Neural progenitor cell (in vitro differentiated cells): ENCODE results near the gene PRDX2. TPM values are rescaled to one million over a fixed set of nuclear protein-coding genes. Genes with fewer than 3 reads are reported as not detected.
A peak's percentile ranks its signal among the peaks of the same experiment; 100 is the strongest.

Experiments used
- DNase-seq: peaks from one replicate; pipeline ENCODE4 v3.0.0-alpha.2; 2016; ENCODE audit warnings: low spot score
- H2AFZ ChIP-seq: fragments of 200-600 bp; sonication (generic); replicated peaks from 2 replicates; pipeline ENCODE4 v1.6.1; 2016; ENCODE audit warnings: antibody characterized with exemption
- H3F3A ChIP-seq: fragments of 200-600 bp; sonication (generic); 2 replicates; pipeline ENCODE4 v1.6.1; 2016; ENCODE audit warnings: antibody characterized with exemption, low read depth
- H3K27ac ChIP-seq: fragments of 200-600 bp; sonication (generic); 2 replicates; pipeline ENCODE4 v1.5.1; 2016; ENCODE audit warnings: mild to moderate bottlenecking
- H3K27me3 ChIP-seq: fragments of 200-600 bp; sonication (generic); 2 replicates; pipeline ENCODE4 v1.6.1; 2016; ENCODE audit warnings: mild to moderate bottlenecking, moderate library complexity
- H3K36me3 ChIP-seq: fragments of 200-600 bp; sonication (generic); 2 replicates; pipeline ENCODE4 v1.5.1; 2016
- H3K4me1 ChIP-seq: fragments of 200-600 bp; sonication (generic); 2 replicates; pipeline ENCODE4 v1.6.1; 2016; ENCODE audit warnings: mixed run types
- H3K4me2 ChIP-seq: fragments of 200-600 bp; sonication (generic); 2 replicates; pipeline ENCODE4 v1.6.1; 2016
- H3K4me3 ChIP-seq: fragments of 200-600 bp; sonication (generic); 2 replicates; pipeline ENCODE4 v1.5.1; 2016
- H3K79me2 ChIP-seq: fragments of 200-600 bp; sonication (generic); 2 replicates; pipeline ENCODE4 v1.6.1; 2016; ENCODE audit warnings: low read depth
- H3K9ac ChIP-seq: fragments of 200-600 bp; sonication (generic); 2 replicates; pipeline ENCODE4 v1.6.1; 2016
- H3K9me3 ChIP-seq: fragments of 200-600 bp; sonication (generic); 2 replicates; pipeline ENCODE4 v1.5.1; 2016; ENCODE audit warnings: low read depth
- H4K20me1 ChIP-seq: fragments of 200-600 bp; sonication (generic); 2 replicates; pipeline ENCODE4 v1.6.1; 2016; ENCODE audit warnings: low read depth
- H3K27ac Mint-ChIP-seq: 3 replicates; pipeline ENCODE4 v1.8.0; 2021; ENCODE audit warnings: mixed read lengths
- H3K27me3 Mint-ChIP-seq: 2 replicates; pipeline ENCODE4 v1.8.0; 2022; ENCODE audit warnings: low read depth, mild to moderate bottlenecking, inconsistent platforms, moderate library complexity, mixed read lengths; ENCODE audit not compliant: insufficient read depth
- H3K36me3 Mint-ChIP-seq: 3 replicates; pipeline ENCODE4 v1.8.0; 2021; ENCODE audit warnings: mixed read lengths
- H3K4me1 Mint-ChIP-seq: 3 replicates; pipeline ENCODE4 v1.8.0; 2021; ENCODE audit warnings: mixed read lengths
- H3K4me3 Mint-ChIP-seq: 3 replicates; pipeline ENCODE4 v1.8.0; 2021; ENCODE audit warnings: mild to moderate bottlenecking, moderate library complexity, mixed read lengths
- H3K9me3 Mint-ChIP-seq: 3 replicates; pipeline ENCODE4 v1.8.0; 2020; ENCODE audit warnings: mixed read lengths
- CTCF ChIP-seq: fragments of 200-600 bp; sonication (generic); IDR thresholded peaks from 2 replicates; pipeline ENCODE4 v1.5.1; 2017; ENCODE audit warnings: antibody characterized with exemption, mild to moderate bottlenecking
- EZH2 ChIP-seq: fragments of 200-600 bp; sonication (generic); IDR thresholded peaks from 2 replicates; pipeline ENCODE4 v1.6.1; 2017; ENCODE audit warnings: antibody characterized with exemption, mild to moderate bottlenecking, moderate library complexity
- EZH2phosphoT487 ChIP-seq: fragments of 200-600 bp; sonication (generic); IDR thresholded peaks from 2 replicates; pipeline ENCODE4 v1.6.1; 2017; ENCODE audit warnings: antibody characterized with exemption
- total RNA-seq: library from RNA; depleted of rRNA; stranded (reverse); fragments of >200 nt; gene quantifications from 2 replicates; pipeline ENCODE4 v1.2.3, GENCODE V29; 2015; ENCODE audit warnings: low replicate concordance

PRDX2 gene
- total RNA-seq, 1 donor from 2014 or later: 463 TPM

GRCh38 chr19:12796146-12797071 lies 5.2 kb downstream of the PRDX2 start:
- Histone ChIP-seq H3K36me3 (no peaks in the 10 kb centered on the region), H3K4me2 (no peak overlapping the region), H3K4me3 (no peak overlapping the region), H3F3A (peaks cover 66% of the 10 kb centered on the region), H3K4me1 (peaks cover 20% of the 10 kb centered on the region), H3K27me3 (peaks cover 27% of the 10 kb centered on the region), H2AFZ (no peak overlapping the region), H4K20me1 (peaks cover 22% of the 10 kb centered on the region), H3K9me3 (no peaks in the 10 kb centered on the region), H3K27ac (no peak overlapping the region), H3K9ac (no peak overlapping the region), H3K79me2 (peaks cover 23% of the 10 kb centered on the region)
- H3K9me3 Mint-ChIP-seq: no peaks in the 10 kb centered on the region
- no peak for TF ChIP-seq EZH2
- TF ChIP-seq CTCF: peak; percentile 90
- peaks cover 23% of the 10 kb centered on the region for H3K4me1 Mint-ChIP-seq
- H3K27me3 Mint-ChIP-seq: peaks cover 4% of the 10 kb centered on the region
- peak overlapping the region; percentile 80 for H3K27ac Mint-ChIP-seq
- DNase-seq: peak; percentile 93
- peak overlapping the region; percentile 75 for H3K4me3 Mint-ChIP-seq
- H3K36me3 Mint-ChIP-seq: peaks cover 7% of the 10 kb centered on the region

GRCh38 chr19:12794971-12795381 lies 6.6 kb downstream of the PRDX2 start:
- H2AFZ ChIP-seq: no peak overlapping the region
- no peaks in the 10 kb centered on the region for H3K9me3 ChIP-seq
- no peak overlapping the region for H3K4me2 ChIP-seq
- H3K27ac Mint-ChIP-seq: no peak overlapping the region
- no peaks in the 10 kb centered on the region for H3K36me3 ChIP-seq
- H3K27me3 ChIP-seq: peaks cover 39% of the 10 kb centered on the region
- H3K36me3 Mint-ChIP-seq: peaks cover 7% of the 10 kb centered on the region
- no peak for DNase-seq
- H3K4me3 ChIP-seq: no peak overlapping the region
- H4K20me1 ChIP-seq: peaks cover 12% of the 10 kb centered on the region
- no peak for TF ChIP-seq EZH2phosphoT487
- TF ChIP-seq CTCF: no peak
- no peak for TF ChIP-seq EZH2
- H3F3A ChIP-seq: peaks cover 79% of the 10 kb centered on the region
- no peak overlapping the region for H3K9ac ChIP-seq
- H3K27ac ChIP-seq: no peak overlapping the region
- no peaks in the 10 kb centered on the region for H3K9me3 Mint-ChIP-seq
- H3K4me3 Mint-ChIP-seq: peak overlapping the region; percentile 78
- peaks cover 26% of the 10 kb centered on the region for H3K4me1 Mint-ChIP-seq
- H3K4me1 ChIP-seq: peaks cover 23% of the 10 kb centered on the region
- peaks cover 6% of the 10 kb centered on the region for H3K27me3 Mint-ChIP-seq
- H3K79me2 ChIP-seq: peaks cover 8% of the 10 kb centered on the region

GRCh38 chr19:12794196-12794941 lies 7.2 kb downstream of the PRDX2 start:
- no peak overlapping the region for H2AFZ ChIP-seq
- H3K27ac Mint-ChIP-seq: peak overlapping the region; percentile 5

More at GRCh38 chr19:12794196-12794941, 7.2 kb downstream of the PRDX2 start:
- H3K4me3 Mint-ChIP-seq: peak overlapping the region; percentile 78
- no peaks in the 10 kb centered on the region for H3K9me3 Mint-ChIP-seq
- H3K36me3 Mint-ChIP-seq: peaks cover 4% of the 10 kb centered on the region
- Histone ChIP-seq H3K27me3 (peaks cover 39% of the 10 kb centered on the region), H3K9ac (no peak overlapping the region), H3F3A (peaks cover 77% of the 10 kb centered on the region), H3K4me3 (peak overlapping the region; percentile 61), H3K9me3 (no peaks in the 10 kb centered on the region), H3K4me2 (peak overlapping the region; percentile 84), H4K20me1 (peaks cover 10% of the 10 kb centered on the region), H3K4me1 (peaks cover 23% of the 10 kb centered on the region), H3K36me3 (no peaks in the 10 kb centered on the region), H3K79me2 (peaks cover 2% of the 10 kb centered on the region), H3K27ac (no peak overlapping the region)
- H3K4me1 Mint-ChIP-seq: peaks cover 26% of the 10 kb centered on the region
- TF ChIP-seq EZH2phosphoT487 (no peak), EZH2 (no peak), CTCF (no peak)
- H3K27me3 Mint-ChIP-seq: peaks cover 6% of the 10 kb centered on the region
- no peak for DNase-seq
